Type B pancreatic cell (in vitro differentiated cells): Measurements from ENCODE around the gene PLIN3. TPM values are rescaled to one million over a fixed set of nuclear protein-coding genes. Genes with fewer than 3 reads are reported as not detected.

Experiments
- DNase-seq: peaks from one replicate; pipeline ENCODE4 v3.0.0; 2021; ENCODE audit warnings: mixed read lengths; ENCODE audit not compliant: unreplicated experiment; ENCODE audit errors: extremely low spot score
- H3K27ac Mint-ChIP-seq: 2 replicates; pipeline ENCODE4 v1.8.0; 2021; ENCODE audit warnings: mild to moderate bottlenecking, mixed read lengths
- H3K27me3 Mint-ChIP-seq: 2 replicates; pipeline ENCODE4 v1.8.0; 2021; ENCODE audit warnings: mixed read lengths
- H3K36me3 Mint-ChIP-seq: 2 replicates; pipeline ENCODE4 v1.8.0; 2021; ENCODE audit warnings: mixed read lengths
- H3K4me1 Mint-ChIP-seq: one replicate; pipeline ENCODE4 v1.8.0; 2021; ENCODE audit warnings: mixed read lengths; ENCODE audit not compliant: unreplicated experiment
- H3K4me3 Mint-ChIP-seq: 2 replicates; pipeline ENCODE4 v1.8.0; 2021; ENCODE audit warnings: mild to moderate bottlenecking, mixed read lengths
- H3K9me3 Mint-ChIP-seq: 2 replicates; pipeline ENCODE4 v1.8.0; 2021; ENCODE audit warnings: mixed read lengths
- CTCF ChIP-seq: fragments of 200-600 bp; sonication (generic); conservative IDR thresholded peaks from 2 replicates; pipeline ENCODE4 v1.5.0; 2021; ENCODE audit warnings: antibody characterized with exemption, mild to moderate bottlenecking
- total RNA-seq: library from RNA; stranded (reverse); gene quantifications from 2 replicates; pipeline ENCODE4 v1.2.1, GENCODE V29; 2021; ENCODE audit warnings: low replicate concordance

The PLIN3 gene
- total RNA-seq, 1 donor from 2014 or later, result 53.9 TPM

GRCh38 chr19:4911786-4912672 lies 44.6 kb upstream of the PLIN3 start:
- Mint-ChIP-seq H3K36me3 (peaks cover 7% of the 10 kb centered on the region), H3K9me3 (no peaks in the 10 kb centered on the region), H3K27me3 (no peaks in the 10 kb centered on the region), H3K27ac (peak overlapping the region; percentile 57), H3K4me1 (peaks cover 23% of the 10 kb centered on the region), H3K4me3 (peak overlapping the region; percentile 91)
- peak; percentile 73 for TF ChIP-seq CTCF
- no peak for DNase-seq

- H3K4me1 Mint-ChIP-seq, result peaks cover 23% of the 10 kb centered on the region
- H3K27ac Mint-ChIP-seq, result peak overlapping the region; percentile 57
- TF ChIP-seq CTCF, result no peak
- no peak for DNase-seq
- H3K9me3 Mint-ChIP-seq, result no peaks in the 10 kb centered on the region
- no peaks in the 10 kb centered on the region for H3K27me3 Mint-ChIP-seq
- H3K36me3 Mint-ChIP-seq, result peaks cover 7% of the 10 kb centered on the region
- peak overlapping the region; percentile 91 for H3K4me3 Mint-ChIP-seq
These were observed 43.8 kb upstream of the PLIN3 start for GRCh38 chr19:4911314-4911713.

- no peaks in the 10 kb centered on the region for H3K9me3 Mint-ChIP-seq
- DNase-seq, result no peak
- H3K27me3 Mint-ChIP-seq, result no peaks in the 10 kb centered on the region
- H3K4me3 Mint-ChIP-seq, result peak overlapping the region; percentile 91
- H3K27ac Mint-ChIP-seq, result peak overlapping the region; percentile 56
- H3K4me1 Mint-ChIP-seq, result peaks cover 23% of the 10 kb centered on the region
- H3K36me3 Mint-ChIP-seq, result peaks cover 7% of the 10 kb centered on the region
- no peak for TF ChIP-seq CTCF
These were observed 43.3 kb upstream of the PLIN3 start for GRCh38 chr19:4910594-4911281.

GRCh38 chr19:4909897-4910593 lies 42.6 kb upstream of the PLIN3 start:
- no peaks in the 10 kb centered on the region for H3K9me3 Mint-ChIP-seq
- peak overlapping the region; percentile 56 for H3K27ac Mint-ChIP-seq
- TF ChIP-seq CTCF, result no peak
- peak; percentile 93 for DNase-seq
- H3K4me3 Mint-ChIP-seq, result peak overlapping the region; percentile 91
- peaks cover 7% of the 10 kb centered on the region for H3K36me3 Mint-ChIP-seq
- H3K27me3 Mint-ChIP-seq, result no peaks in the 10 kb centered on the region
- peaks cover 23% of the 10 kb centered on the region for H3K4me1 Mint-ChIP-seq

GRCh38 chr19:4909156-4909896 lies 41.9 kb upstream of the PLIN3 start, which contains the start of gene UHRF1:
UHRF1 (plus strand) TSS chr19:4909501; CDS start chr19:4910886, 1,385 bp downstream.
- peak within 1 kb of the TSS; percentile 56 for H3K27ac Mint-ChIP-seq
- H3K4me1 Mint-ChIP-seq, result peaks cover 23% of the 10 kb centered on the region
- H3K27me3 Mint-ChIP-seq, result no peaks in the 10 kb centered on the region
- peaks cover 3% of the 10 kb centered on the region for H3K36me3 Mint-ChIP-seq
- DNase-seq, result no peak
- H3K4me3 Mint-ChIP-seq, result peak within 1 kb of the TSS; percentile 91
- no peaks in the 10 kb centered on the region for H3K9me3 Mint-ChIP-seq
- no peak for TF ChIP-seq CTCF
